Muscle layer of duodenum (tissue), 2 donors: ENCODE measurements around the gene PRTG.
"Not testable (repeated sequence)": the region's sequence is repeated elsewhere in the genome, so short reads cannot be mapped to it uniquely, and the experiment has no call there.

Experiments used
- H3K27ac ChIP-seq: one replicate; pipeline ENCODE4 v1.7.0; 2013; ENCODE audit warnings: mild to moderate bottlenecking, low read length
- H3K27me3 ChIP-seq: one replicate; pipeline ENCODE4 v1.7.0; 2013; ENCODE audit warnings: low read depth, mild to moderate bottlenecking, control low read depth, low read length
- H3K36me3 ChIP-seq, 2 donors: one replicate each; pipeline ENCODE4 v1.7.0; 2013; ENCODE audit warnings: low read length in 2 of 2, control low read depth in 1 of 2, mild to moderate bottlenecking in 1 of 2; ENCODE audit not compliant: insufficient read depth in 2 of 2, control insufficient read depth in 1 of 2
- H3K4me1 ChIP-seq, 2 donors: one replicate each; pipeline ENCODE4 v1.7.0; 2013; ENCODE audit warnings: low read length in 2 of 2, mild to moderate bottlenecking in 2 of 2, control low read depth in 1 of 2, moderate library complexity in 1 of 2; ENCODE audit not compliant: insufficient read depth in 2 of 2, control insufficient read depth in 1 of 2
- H3K4me3 ChIP-seq, 2 donors: one replicate each; pipeline ENCODE4 v1.7.0; 2013; ENCODE audit warnings: low read length in 2 of 2, low read depth in 1 of 2, mild to moderate bottlenecking in 1 of 2
- H3K9me3 ChIP-seq, 2 donors: one replicate each; pipeline ENCODE4 v1.7.0; 2013; ENCODE audit warnings: low read length in 2 of 2, control low read depth in 1 of 2, mild to moderate bottlenecking in 1 of 2; ENCODE audit not compliant: control insufficient read depth in 1 of 2
- donor health status: healthy.

PRTG gene

DNA sequence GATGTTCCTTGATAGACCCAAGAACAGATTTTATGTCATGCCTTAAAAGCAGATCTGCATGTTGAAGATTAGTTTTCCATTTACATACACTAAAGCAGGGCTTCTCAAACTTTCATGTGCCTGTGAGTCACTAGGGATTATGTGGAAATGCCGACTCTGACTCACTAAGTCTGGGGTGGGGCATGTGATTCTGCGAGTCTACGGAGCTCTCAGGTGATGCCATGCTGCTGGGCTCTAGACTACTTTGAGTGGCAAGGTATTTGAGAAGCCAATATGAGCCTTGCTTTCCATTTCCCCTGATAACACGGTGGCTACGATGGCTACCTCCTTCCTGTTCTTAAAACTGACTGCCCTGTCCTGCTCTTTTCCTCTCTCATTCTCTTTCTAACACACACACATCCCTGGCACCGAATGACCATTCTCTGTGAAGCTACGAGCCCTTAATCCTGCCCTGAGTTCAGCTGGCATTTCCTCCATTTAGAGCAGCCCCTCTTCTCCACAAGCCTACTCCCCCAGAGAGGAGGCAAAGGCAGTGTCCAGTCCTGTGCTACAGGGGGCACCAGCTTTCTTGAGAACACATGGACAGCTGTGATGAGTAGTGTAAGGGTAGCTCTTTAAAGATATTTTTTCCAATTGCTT, 115.1 kb downstream of the PRTG start:
- H3K27ac ChIP-seq: no peak overlapping the region
- no peaks in the 10 kb centered on the region for H3K27me3 ChIP-seq
- H3K4me1 ChIP-seq: no peaks in the 10 kb centered on the region
- no peaks in the 10 kb centered on the region for H3K9me3 ChIP-seq
- no peak overlapping the region for H3K4me3 ChIP-seq
- peaks cover 0 to 4% of the 10 kb centered on the region in 2 donors for H3K36me3 ChIP-seq

DNA sequence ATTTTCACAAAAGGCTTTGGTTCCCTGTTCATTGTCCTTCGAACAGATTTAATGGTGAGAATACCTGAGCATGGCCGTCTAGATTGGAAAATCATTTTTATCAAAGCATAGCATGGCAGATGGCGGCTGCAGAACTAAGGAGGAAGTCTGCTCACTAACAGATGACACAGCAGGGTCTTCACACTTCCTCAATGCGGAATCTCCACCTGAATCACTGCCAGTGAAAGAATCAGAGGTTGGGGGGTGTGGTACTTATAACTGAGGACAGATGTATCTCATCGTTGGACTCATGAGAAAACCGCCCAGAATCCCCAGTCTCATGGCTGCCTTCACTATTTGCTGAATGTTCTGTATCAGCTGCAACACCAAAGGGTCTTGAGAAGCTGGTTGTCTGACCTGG, 123.2 kb downstream of the PRTG start:
- H3K27me3 ChIP-seq: no peaks in the 10 kb centered on the region
- H3K4me1 ChIP-seq: no peaks in the 10 kb centered on the region
- no peaks in the 10 kb centered on the region for H3K9me3 ChIP-seq

DNA sequence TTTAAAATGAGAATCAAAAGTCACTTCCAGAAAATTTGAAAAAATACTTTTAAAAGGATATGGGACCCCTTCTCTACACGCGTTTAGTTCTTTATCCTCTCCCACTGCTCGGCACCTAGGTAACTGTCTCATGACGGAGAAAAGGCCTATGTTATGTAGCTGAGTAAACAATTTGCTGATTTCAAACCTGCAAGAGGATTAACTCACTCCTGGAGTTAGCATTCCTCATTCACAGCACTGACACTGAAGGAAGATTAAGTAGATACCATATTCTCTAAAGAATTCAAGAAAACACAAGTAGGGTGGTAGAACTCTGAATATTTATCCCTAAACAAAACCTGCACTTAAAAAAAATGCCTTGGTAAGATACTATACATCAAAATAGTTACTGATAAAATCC, 124.6 kb downstream of the PRTG start:
- Histone ChIP-seq H3K27me3 (no peaks in the 10 kb centered on the region), H3K9me3 (no peaks in the 10 kb centered on the region), H3K36me3 (peaks cover 0 to 13% of the 10 kb centered on the region in 2 donors), H3K27ac (no peak overlapping the region), H3K4me3 (no peak overlapping the region), H3K4me1 (no peaks in the 10 kb centered on the region)

More for the DNA sequence above, 123.2 kb downstream of the PRTG start:
- Histone ChIP-seq H3K36me3 (peaks cover 0 to 17% of the 10 kb centered on the region in 2 donors), H3K27ac (no peak overlapping the region), H3K4me3 (no peak overlapping the region)

DNA sequence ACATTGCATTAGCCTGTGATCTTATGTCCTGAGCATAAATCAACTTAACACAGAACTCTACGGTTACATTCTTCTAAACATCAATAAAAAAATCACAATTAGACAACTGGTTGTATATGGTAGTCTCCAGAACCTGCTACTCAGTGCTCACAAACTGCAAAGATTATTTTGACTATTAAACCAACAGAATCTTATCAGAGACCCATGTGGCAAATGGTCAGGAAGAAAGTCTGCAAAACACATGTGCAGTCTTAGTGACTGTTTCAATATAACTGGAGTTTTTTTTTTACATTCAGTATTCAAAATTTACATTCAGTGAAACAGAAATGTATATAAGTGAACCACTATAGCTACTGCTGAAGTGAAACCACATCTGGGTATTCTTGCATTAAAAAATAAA, 127.5 kb downstream of the PRTG start:
- H3K9me3 ChIP-seq: no peaks in the 10 kb centered on the region
- H3K36me3 ChIP-seq: peaks cover 0 to 10% of the 10 kb centered on the region in 2 donors
- no peaks in the 10 kb centered on the region for H3K4me1 ChIP-seq
- H3K4me3 ChIP-seq: no peak overlapping the region
- H3K27me3 ChIP-seq: no peaks in the 10 kb centered on the region
- H3K27ac ChIP-seq: no peak overlapping the region

DNA sequence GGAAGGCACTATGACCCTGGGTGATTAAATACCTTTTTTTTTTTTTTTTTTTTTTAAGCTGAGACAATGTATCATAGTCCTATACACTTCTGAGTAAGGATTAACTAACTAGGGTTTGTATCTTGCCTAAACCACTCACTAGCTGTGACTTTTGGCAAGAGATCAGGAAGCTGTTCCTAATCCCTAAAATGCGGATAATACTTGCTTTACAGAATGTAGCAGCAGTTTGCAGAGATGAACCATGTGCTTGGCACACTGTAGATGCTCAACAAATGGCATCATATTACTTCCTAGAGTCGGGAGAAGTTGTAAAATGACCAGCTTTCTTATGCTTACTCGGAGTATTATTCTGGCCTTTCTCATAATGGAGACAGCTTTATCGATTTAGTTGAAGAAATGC, 129.2 kb downstream of the PRTG start:
- Histone ChIP-seq H3K27me3 (no peaks in the 10 kb centered on the region), H3K27ac (no peak overlapping the region), H3K4me3 (no peak overlapping the region), H3K4me1 (no peaks in the 10 kb centered on the region), H3K36me3 (no peaks in the 10 kb centered on the region), H3K9me3 (no peaks in the 10 kb centered on the region)

DNA sequence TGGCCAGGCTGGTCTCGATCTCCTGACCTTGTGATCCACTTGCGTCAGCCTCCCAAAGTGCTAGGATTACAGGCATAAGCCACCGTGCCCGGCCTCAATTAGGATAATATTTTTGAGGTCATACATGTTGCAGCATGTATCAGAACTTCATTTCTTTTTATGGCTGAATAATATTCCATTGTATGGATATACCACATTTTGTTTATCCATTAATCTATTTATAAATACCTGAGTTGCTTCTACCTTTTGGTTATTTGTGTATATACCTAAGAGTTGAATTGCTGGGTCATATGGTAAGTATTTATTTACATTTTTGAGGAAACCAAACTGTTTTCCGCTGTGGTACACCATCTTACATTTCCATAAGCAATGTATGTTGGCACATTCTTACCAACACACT, 136.7 kb downstream of the PRTG start:
- no peaks in the 10 kb centered on the region for H3K27me3 ChIP-seq

DNA sequence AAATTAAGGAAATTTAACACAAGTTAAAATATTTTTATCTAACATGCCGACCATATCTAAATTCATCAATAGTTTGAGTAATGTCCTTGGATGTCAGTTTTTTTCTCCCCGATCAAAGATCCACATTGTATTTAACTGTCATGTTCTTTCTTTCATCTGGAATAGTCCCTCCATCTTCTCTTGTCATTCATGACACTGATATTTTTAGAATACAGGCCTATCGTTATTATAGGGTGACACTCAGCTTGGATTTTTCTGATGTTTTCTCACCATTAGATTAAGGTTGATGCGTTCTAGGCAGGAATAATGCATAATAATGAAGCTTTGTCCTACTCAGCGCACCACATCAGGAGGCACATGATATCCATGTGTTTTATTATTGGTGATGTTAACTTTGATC, 141.6 kb downstream of the PRTG start:
- Histone ChIP-seq H3K27ac (no peak overlapping the region), H3K36me3 (no peaks in the 10 kb centered on the region), H3K27me3 (no peaks in the 10 kb centered on the region), H3K4me1 (no peaks in the 10 kb centered on the region), H3K9me3 (no peaks in the 10 kb centered on the region), H3K4me3 (no peak overlapping the region)

More for the DNA sequence above, 136.7 kb downstream of the PRTG start:
- H3K4me1 ChIP-seq: no peaks in the 10 kb centered on the region
- H3K27ac ChIP-seq: no peak overlapping the region
- peaks cover 0 to 3% of the 10 kb centered on the region in 2 donors for H3K9me3 ChIP-seq
- H3K4me3 ChIP-seq: no peak overlapping the region
- no peaks in the 10 kb centered on the region for H3K36me3 ChIP-seq

DNA sequence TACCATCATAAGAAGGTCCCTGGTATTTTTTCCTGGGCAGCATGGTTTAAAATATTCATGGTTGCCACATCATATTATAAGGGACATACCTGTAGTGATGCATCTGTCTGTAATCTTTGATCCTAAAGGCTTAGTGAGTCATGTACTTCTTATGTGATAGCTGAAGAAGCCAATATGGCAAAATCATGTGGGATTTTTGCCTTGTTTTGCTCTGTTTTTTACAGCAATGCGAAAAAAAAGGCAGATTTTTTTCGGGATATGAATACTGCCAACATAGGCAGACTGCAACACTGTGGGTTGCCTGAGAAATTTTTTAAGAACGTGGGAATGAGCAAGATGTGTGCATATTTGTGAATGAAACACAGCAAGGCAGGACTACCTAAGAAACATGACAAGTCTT, 143.5 kb downstream of the PRTG start:
- Histone ChIP-seq H3K36me3 (no peaks in the 10 kb centered on the region), H3K4me1 (no peaks in the 10 kb centered on the region), H3K27ac (no peak overlapping the region), H3K27me3 (no peaks in the 10 kb centered on the region), H3K4me3 (no peak overlapping the region), H3K9me3 (no peaks in the 10 kb centered on the region)

DNA sequence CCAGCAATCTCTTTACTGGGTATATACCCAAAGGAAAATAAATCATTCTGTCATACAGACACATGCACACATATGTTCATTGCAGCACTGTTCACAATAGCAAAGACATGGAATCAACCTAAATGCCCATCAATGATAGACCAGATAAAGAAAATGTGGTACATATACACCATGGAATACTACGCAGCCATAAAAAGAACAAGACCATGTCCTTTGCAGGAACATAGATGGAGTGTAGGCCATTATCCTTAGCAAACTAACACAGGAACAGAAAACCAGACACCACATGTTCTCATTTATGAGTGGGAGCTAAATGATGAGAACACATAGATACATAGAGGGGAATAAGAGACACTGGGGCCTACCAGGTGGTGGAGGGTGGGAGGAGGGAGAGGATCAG, 149.9 kb downstream of the PRTG start:
- H3K4me3 ChIP-seq, H3K9me3 ChIP-seq, H3K4me1 ChIP-seq, H3K27me3 ChIP-seq, H3K36me3 ChIP-seq, H3K27ac ChIP-seq: not testable (repeated sequence)

DNA sequence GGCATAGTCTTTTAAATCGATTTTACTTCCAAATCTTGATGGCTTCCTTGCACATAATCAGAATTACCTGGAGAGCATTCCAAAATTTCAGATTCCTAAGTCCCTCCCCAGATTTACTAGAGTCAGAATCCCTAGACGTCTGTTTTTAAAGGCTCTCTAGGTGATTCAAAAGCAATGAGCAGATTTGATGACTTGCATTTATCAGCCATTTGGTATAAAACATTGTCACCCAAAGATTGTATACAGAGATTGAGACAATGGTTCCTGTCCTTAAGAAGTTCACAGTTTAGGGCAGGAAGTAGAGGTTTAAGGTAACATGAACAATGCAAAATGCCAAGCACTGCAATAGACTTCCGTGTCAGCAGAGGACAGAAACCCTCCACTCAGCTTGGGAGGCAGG, 152.2 kb downstream of the PRTG start:
- H3K36me3 ChIP-seq: no peaks in the 10 kb centered on the region
- H3K27ac ChIP-seq: no peak overlapping the region
- no peak overlapping the region for H3K4me3 ChIP-seq
- peaks cover 6% of the 10 kb centered on the region for H3K27me3 ChIP-seq
- no peaks in the 10 kb centered on the region for H3K9me3 ChIP-seq
- H3K4me1 ChIP-seq: peaks cover 0 to 8% of the 10 kb centered on the region in 2 donors

DNA sequence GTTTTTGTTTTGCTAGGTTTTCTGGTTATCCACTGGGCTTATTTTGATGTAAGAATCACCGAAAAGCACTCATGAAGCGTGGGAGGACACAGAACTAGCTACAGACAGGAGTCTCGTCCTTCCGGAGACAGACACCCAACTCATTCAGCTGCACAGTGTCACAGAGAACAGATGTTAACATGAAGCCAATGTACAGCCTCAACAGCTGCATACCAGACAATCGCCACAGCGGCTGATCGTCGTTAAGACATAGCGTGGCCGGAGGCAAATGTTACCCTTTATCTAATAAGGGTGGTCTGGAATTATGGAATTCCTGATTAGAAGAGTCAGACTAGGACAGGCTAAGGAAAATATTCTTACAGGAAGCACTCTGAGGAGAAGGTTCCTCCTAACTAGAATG, 153.7 kb downstream of the PRTG start:
- Histone ChIP-seq H3K4me3 (peak overlapping the region; percentile 65 to 66), H3K36me3 (no peaks in the 10 kb centered on the region), H3K27ac (no peak overlapping the region), H3K4me1 (peaks cover 0 to 8% of the 10 kb centered on the region in 2 donors), H3K9me3 (no peaks in the 10 kb centered on the region), H3K27me3 (peaks cover 6% of the 10 kb centered on the region)

DNA sequence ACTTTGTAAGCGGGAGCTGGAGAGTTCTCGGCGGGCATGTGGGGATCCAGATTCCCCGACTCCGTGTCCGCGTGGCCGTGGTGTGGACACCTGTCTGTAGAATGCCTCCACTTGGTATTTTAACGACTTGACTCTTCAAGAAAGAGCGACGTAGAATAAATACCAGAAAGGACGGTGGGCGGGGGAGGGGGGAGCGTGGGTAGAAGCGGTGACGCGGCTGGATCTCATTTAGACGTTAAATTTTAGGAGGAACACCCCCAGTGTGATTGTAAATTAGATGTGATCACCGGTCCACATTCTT, 154.2 kb downstream of the PRTG start:
- Histone ChIP-seq H3K4me1 (peaks cover 0 to 8% of the 10 kb centered on the region in 2 donors), H3K27ac (peak overlapping the region; percentile 51), H3K36me3 (no peaks in the 10 kb centered on the region), H3K9me3 (no peaks in the 10 kb centered on the region), H3K4me3 (peak overlapping the region; percentile 65 to 66), H3K27me3 (peaks cover 6% of the 10 kb centered on the region)
